Stimulated activated CD4-positive, alpha-beta T cell treated with anti-CD3 and anti-CD28 coated beads, TNF-alpha, amount 100 ng/mL, for 24 hours (primary cell): Measurements from ENCODE around the gene MMP15.

Experiments
- DNase-seq, 3 experiments: peaks; one replicate each; pipeline ENCODE4 v3.0.0-alpha.2; 2020; ENCODE audit warnings: low read depth in 3 of 3

Gene MMP15

GRCh38 chr16:58035356-58036170, 10.0 kb downstream of the MMP15 start:
- DNase-seq, result no peak

- no peak for DNase-seq
Observed at GRCh38 chr16:58036943-58037342, 11.4 kb downstream of the MMP15 start.

DNA sequence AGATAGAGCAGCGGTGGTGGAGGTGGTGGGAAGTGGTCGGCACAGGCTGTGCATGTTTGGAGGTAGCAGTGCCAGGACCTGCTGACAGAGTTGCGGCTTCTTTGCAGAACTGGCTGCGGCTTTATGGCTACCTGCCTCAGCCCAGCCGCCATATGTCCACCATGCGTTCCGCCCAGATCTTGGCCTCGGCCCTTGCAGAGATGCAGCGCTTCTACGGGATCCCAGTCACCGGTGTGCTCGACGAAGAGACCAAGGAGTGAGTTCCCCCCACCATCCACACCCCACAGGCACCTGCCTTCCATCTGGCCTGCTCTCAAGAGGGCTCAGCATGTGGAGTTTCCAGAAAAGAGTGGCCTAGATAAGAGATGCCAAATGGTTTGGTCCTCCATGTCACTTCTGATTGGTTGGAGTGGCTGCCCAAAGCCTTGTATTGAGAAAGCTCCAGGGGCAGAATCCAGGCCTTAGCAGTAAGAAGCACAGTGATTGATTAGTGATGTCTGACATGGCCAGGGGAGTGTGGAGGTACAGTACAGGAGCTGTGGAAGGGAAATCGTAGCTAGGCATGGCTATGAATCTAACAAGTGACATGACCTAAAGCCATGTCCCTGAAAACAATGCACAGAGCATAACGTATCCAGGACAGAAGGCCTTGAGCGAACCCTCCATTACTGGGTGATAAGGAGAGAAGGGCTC, 12.0 kb downstream of the MMP15 start:
- DNase-seq, result no peak

GRCh38 chr16:58038219-58038641, 12.7 kb downstream of the MMP15 start:
- DNase-seq, result no peak

- no peak for DNase-seq
Observed at GRCh38 chr16:58039829-58040495, 14.4 kb downstream of the MMP15 start.

DNA sequence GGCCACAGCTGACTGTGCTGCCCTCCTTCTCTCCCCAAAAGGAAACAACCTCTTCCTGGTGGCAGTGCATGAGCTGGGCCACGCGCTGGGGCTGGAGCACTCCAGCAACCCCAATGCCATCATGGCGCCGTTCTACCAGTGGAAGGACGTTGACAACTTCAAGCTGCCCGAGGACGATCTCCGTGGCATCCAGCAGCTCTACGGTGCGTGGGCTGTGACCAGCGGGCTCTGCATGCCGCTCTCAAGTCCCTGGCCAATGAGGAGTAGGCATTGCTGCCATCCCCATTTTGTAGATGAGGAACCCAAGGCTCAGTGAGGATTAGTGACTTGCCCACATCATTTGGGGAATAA, 14.9 kb downstream of the MMP15 start:
- no peak for DNase-seq

GRCh38 chr16:58040945-58041627, 15.5 kb downstream of the MMP15 start:
- DNase-seq, result no peak

DNA sequence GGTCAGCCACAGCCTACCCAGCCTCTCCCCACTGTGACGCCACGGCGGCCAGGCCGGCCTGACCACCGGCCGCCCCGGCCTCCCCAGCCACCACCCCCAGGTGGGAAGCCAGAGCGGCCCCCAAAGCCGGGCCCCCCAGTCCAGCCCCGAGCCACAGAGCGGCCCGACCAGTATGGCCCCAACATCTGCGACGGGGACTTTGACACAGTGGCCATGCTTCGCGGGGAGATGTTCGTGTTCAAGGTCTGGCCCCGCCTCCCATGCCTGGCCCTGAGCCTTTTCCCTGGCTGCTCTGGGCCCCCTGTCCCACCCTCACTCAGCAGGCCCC, 16.0 kb downstream of the MMP15 start:
- no peak for DNase-seq

DNA sequence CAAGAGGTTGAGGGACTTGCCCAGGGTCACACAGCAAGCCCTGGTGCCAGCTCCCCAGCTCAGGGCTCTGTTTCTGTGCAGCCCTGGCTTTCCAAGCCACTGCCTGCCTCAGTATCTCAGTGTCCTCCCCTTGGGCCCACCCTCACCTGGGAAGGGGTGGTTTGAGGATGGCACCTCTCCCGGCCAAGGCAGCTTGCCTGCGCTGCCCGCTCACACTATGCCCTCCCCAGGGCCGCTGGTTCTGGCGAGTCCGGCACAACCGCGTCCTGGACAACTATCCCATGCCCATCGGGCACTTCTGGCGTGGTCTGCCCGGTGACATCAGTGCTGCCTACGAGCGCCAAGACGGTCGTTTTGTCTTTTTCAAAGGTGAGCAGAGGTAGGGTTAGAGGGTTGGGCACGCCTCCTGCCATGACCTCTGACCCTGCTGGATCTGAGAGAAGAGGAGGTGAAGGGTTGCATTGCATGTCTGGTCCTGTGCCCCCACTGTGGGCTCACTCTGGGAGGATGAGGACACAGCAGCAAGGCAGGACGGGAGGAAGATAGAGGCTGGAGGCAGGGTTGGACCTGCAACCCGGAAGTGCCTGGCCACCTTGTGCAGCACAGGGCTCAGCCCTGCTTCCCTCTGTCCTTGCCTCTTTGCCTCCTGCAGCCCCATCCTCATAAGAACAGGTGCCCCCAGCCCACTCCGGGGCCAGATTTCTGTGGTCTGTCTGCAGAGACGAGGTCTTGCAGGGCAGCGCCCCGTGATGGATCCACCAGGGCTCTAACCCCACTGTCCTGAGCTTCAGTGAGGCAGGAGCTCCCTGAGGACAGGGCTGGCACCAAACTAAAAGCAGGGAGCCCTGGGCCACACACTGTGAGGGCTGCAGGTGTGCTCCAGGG, 16.7 kb downstream of the MMP15 start:
- DNase-seq, result no peak

DNA sequence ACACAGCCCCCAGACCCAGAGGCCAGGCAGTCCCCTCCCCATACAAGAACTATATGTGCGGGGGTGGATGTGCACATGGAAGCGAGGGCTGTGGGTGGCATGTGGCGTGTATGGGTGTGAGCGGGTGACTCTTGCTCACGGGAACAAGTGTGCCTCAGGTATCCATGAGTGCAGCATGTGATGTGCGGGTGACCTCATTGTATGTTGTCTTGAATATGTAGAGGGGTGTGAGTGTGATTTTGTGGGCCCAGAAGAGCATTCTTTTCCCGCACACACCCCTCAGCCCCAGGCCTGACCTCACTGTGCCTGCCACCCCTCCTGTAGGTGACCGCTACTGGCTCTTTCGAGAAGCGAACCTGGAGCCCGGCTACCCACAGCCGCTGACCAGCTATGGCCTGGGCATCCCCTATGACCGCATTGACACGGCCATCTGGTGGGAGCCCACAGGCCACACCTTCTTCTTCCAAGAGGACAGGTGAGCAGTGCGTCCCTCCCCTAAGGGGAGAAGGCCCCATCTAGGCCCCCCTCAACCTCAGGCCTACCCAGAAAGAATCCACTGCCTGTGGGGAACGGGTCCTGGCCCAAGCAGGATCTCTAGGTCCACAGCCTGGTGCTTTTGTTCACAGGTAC, 17.4 kb downstream of the MMP15 start:
- DNase-seq, result no peak

DNA sequence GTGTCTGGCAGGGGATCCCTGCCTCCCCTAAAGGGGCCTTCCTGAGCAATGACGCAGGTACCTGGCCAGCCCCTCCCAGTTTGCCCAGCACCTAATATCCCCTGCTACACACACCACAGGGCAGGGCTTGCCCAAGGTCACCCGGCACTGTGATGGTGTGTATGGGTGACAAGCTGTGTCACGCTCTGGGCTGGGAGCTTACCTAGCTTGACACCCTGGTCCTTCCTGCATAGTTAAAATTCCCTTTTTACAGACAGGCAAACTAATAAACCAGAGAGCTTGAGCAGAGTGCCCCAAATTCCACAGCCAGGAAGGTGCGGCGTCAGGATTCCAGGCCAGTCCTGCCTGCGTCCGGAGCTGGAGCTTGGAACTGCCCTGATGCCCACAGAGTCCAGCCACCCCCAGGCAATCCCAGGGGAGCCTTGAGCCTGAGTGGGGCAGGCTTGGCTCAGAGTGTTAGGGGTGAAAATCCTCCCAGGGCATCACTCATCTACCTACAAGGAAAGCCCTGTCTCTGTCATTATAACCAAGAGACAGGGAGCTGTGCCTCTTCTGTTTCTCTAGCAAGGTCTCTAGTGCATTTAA, 18.1 kb downstream of the MMP15 start:
- DNase-seq, result no peak

DNA sequence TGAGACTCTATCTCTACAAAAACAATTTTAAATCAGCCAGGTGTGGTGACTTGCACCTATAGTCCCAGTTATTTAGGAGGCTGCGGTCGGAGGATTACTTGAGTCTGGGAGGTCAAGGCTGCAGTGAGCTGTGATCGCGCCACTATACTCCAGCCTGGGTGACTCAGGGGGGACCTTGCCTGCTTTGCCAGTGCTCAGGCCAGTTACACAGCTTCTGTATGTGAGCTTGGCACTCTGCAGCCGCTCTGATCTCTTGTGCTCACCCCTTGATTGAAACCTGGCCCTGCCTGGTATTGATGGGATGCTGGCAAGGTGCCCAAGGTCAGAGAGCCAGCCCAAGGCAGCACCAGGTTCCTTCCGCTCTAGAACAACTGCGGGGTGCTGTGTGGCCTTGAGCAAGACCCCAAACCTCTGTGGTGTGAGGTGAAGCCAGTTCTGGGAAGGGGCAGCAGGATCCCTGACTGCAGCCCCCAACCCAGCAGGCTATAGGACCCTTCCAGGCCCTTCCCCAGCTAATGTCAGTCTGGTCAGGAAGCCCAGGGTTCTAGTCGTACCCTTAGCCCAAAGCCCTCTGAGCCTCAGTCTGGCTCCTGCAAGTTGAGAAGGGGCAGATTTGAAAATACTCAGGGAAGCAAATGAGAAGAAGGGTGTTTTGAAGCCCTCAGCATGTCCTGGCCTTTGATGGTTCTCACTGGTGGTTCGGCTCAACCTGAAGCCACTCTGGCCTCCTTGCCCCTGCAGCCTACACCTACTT, 18.9 kb downstream of the MMP15 start:
- no peak for DNase-seq

- no peak for DNase-seq
Observed at GRCh38 chr16:58045096-58045495, 19.5 kb downstream of the MMP15 start.

DNA sequence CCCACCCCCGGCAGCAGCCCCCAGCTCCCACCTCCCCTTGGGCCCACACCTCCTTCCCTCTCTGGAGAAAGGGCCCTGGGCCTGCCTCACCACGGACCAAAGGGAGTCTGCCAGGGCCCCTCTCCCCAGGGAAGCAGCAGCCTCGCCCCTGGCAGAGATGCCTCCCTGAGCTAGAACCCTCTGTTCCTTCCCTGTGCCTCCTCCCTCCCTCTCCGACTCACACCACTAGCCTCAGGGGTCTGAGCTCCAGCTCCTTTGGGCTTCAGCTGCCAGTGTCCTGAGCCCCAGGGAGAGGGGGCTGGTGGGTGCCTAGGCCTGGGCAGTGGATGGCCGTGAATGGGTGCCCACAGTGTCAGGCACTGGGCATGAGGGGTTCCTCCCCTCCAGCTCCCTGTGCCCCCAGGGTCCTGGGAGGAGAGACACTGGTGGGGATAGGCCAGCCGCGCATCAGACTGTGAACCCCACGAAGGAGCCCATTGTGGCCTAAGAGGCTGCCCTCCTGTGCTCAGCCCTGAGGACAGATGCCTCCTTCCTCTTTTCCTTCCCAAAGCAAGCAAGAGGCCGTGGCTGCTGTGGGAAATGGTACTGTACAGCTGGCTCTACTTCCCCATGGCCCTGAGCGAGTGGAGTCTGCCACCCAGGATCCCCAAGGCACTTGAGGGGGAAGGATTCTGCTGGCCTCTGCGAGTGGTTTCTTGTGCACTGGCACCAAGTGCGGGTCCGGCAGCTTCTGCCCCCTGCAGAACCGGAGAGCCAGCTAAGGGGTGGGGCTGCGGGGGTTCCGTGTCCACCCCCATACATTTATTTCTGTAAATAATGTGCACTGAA, 20.7 kb downstream of the MMP15 start:
- no peak for DNase-seq

GRCh38 chr16:58046936-58047335, 21.4 kb downstream of the MMP15 start:
- no peak for DNase-seq

GRCh38 chr16:58047557-58048348, 22.2 kb downstream of the MMP15 start:
- no peak for DNase-seq

DNA sequence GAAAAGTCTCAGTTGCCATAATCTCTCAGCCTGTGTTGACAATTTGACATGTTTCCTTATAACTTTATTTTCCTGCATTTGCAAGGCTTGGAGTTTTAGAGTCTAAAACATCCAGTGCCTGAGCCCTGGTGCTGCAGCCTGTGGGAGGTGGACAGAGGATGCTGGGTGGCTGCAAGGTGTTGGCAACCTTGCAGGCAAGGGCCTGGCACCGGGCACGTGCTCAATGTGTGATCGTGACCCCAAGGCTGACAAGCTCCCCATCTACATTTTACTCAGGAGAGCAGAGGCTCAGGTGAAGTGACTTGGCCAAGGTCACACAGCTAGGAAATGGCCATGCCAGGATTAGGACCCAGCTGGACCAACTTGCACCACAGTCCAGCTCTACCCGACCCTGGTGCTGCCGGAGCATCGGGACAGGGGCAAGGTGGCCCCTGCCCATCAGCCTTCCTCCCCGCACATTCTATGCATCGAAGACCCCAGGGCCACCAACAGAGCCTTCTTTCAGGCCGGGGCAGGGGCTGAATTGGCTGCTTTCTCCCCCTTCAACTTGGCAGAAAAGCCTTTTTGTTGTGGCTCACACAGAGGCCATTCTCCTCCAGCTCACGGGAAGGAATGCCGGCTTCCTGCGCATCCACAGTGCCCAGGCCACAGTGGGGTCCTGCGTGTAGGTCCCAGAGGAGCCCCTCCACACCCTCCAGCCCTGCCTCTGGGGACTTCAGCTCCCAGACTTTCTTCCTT, 23.1 kb downstream of the MMP15 start:
- no peak for DNase-seq
